Measurements from ENCODE around the gene PPIF.

PPIF gene

GRCh38 chr10:79347226-79347893 lies at the start of gene PPIF:
Gene PPIF (plus strand): TSS chr10:79347469. CDS start chr10:79347549, 80 bp downstream.
- peak; percentile 75 for DNase-seq (ENCODE audit: extremely low read depth, low read depth)
- TF ChIP-seq CTCF (IDR thresholded peaks at IDR 0.05; ENCODE audit: low read depth, low read length) = peak; percentile 70

- TF ChIP-seq CTCF (IDR thresholded peaks at IDR 0.05; ENCODE audit: low read depth, low read length) = no peak
- peak; percentile 84 for DNase-seq (ENCODE audit: extremely low read depth, low read depth)
Observed at GRCh38 chr10:79298403-79299244, 48.6 kb upstream of the PPIF start.

GRCh38 chr10:79299397-79300241 lies 47.6 kb upstream of the PPIF start:
- TF ChIP-seq CTCF (IDR thresholded peaks at IDR 0.05; ENCODE audit: low read depth, low read length) = no peak
- DNase-seq (ENCODE audit: extremely low read depth, low read depth) = no peak

- no peak for DNase-seq (ENCODE audit: extremely low read depth, low read depth)
- TF ChIP-seq CTCF (IDR thresholded peaks at IDR 0.05; ENCODE audit: low read depth, low read length) = no peak
Observed at GRCh38 chr10:79300711-79301110, 46.6 kb upstream of the PPIF start.

- no peak for DNase-seq (ENCODE audit: extremely low read depth, low read depth)
- TF ChIP-seq CTCF (IDR thresholded peaks at IDR 0.05; ENCODE audit: low read depth, low read length) = no peak
Observed at GRCh38 chr10:79301754-79302530, 45.3 kb upstream of the PPIF start.

GRCh38 chr10:79303631-79304478 lies 43.4 kb upstream of the PPIF start:
- no peak for TF ChIP-seq CTCF (IDR thresholded peaks at IDR 0.05; ENCODE audit: low read depth, low read length)
- no peak for DNase-seq (ENCODE audit: extremely low read depth, low read depth)
